GM21367 (cell line): ENCODE data around the gene SNPH.

Source experiments
- ATAC-seq: cut with Tn5 transposase; IDR thresholded peaks from one replicate; pipeline ENCODE4 v1.9.1; 2021; ENCODE audit not compliant: unreplicated experiment

The SNPH gene

GRCh38 chr20:1264727-1265126 is 1.4 kb upstream of the SNPH start:
- no peak for ATAC-seq

GRCh38 chr20:1265226-1265915 is 723 bp upstream of the SNPH start:
- ATAC-seq = no peak

GRCh38 chr20:1265916-1266166 is 253 bp upstream of the SNPH start:
- no peak for ATAC-seq

- ATAC-seq = no peak
Observed at GRCh38 chr20:1267161-1267560, 1.1 kb downstream of the SNPH start.

- no peak for ATAC-seq
Observed at GRCh38 chr20:1267809-1268374, 1.8 kb downstream of the SNPH start.

- no peak for ATAC-seq
Observed at GRCh38 chr20:1269235-1269634, 3.1 kb downstream of the SNPH start.

GRCh38 chr20:1269850-1270249 is 3.8 kb downstream of the SNPH start:
- ATAC-seq = no peak

GRCh38 chr20:1272368-1273100 is 6.4 kb downstream of the SNPH start:
- no peak for ATAC-seq

GRCh38 chr20:1273366-1273765 is 7.3 kb downstream of the SNPH start:
- no peak for ATAC-seq

- no peak for ATAC-seq
Observed at GRCh38 chr20:1274485-1275311, 8.6 kb downstream of the SNPH start.

GRCh38 chr20:1275919-1276318 is 9.8 kb downstream of the SNPH start:
- no peak for ATAC-seq

- no peak for ATAC-seq
Observed at GRCh38 chr20:1277529-1278322, 11.6 kb downstream of the SNPH start.

GRCh38 chr20:1278993-1279392 is 12.9 kb downstream of the SNPH start:
- ATAC-seq = no peak

GRCh38 chr20:1280195-1281102 is 14.4 kb downstream of the SNPH start:
- ATAC-seq = no peak

GRCh38 chr20:1281279-1282057 is 15.4 kb downstream of the SNPH start:
- no peak for ATAC-seq

- ATAC-seq = no peak
Observed at GRCh38 chr20:1282966-1283365, 16.9 kb downstream of the SNPH start.

- ATAC-seq = no peak
Observed at GRCh38 chr20:1283522-1284510, 17.7 kb downstream of the SNPH start.
